ENCODE data around the gene SNED1.
"Not testable (repeated sequence)": the region's sequence is repeated elsewhere in the genome, so short reads cannot be mapped to it uniquely, and the experiment has no call there.

The SNED1 gene

DNA sequence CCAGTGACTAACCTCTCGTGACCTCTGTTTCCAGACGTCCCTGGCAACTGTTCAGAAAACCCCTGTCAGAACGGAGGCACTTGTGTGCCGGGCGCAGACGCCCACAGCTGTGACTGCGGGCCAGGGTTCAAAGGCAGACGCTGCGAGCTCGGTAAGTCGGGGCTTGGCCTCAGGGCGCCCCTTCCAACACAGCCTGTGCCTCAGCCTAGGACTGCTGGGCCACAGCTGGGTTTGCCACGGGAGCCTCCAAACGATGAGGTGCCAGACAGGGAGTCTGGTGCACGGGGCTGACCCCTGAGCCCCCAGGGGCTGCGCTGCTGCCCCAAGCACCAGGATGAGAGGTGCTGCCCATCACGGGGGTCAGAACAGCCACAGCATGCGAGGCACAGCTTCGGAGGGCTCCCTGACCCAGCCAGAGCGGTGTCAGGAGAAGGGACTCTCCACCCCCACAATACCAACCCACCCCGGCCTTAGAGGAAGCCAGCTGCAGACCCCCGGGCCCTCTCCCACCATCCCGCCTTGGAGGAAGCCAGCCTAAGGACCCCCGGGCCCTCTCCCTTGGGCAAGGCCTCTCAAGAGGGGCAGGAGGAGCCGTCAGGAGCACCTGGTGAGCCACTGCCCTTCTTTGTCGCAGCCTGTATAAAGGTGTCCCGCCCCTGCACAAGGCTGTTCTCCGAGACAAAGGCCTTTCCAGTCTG is 83.4 kb downstream of the SNED1 start:
- no peak for DNase-seq (ENCODE audit: low read depth in 3 of 3, low spot score in 1 of 3)

DNA sequence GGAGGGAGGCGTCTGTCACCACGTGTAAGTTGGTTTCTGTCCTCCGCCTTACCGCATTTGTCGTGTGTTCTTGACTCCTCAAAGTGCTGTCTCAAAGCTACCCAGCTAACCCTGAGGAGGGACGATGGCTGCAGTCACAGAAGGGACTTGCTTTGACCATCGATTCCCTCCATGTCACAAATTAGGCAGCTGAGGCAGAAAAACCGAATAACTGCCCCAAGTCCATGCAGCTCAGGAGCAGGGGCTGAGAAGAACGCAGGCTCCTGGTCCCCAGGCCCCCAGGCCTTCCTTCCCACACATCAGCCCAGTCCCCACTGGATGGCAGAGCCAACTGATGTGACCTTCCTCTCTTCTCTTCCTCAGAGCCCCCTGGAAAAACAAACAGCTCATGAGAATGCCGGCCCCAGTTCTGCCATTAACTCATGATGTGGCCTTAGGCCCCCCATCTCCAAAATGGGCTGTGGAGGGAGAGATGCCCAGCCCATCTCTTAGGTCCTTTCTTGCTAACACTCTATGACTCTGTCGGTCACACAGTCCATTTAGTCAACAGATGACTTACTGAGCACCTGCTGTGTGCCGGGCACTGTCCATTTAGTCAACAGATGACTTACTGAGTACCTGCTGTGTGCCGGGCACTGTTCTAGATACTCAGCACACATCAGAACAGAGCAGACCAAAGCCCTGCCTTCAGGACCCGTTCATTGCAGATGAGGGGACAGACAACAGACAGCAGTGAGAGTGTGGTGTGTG is 84.1 kb downstream of the SNED1 start:
- DNase-seq (ENCODE audit: low read depth in 3 of 3, low spot score in 1 of 3): no peak

DNA sequence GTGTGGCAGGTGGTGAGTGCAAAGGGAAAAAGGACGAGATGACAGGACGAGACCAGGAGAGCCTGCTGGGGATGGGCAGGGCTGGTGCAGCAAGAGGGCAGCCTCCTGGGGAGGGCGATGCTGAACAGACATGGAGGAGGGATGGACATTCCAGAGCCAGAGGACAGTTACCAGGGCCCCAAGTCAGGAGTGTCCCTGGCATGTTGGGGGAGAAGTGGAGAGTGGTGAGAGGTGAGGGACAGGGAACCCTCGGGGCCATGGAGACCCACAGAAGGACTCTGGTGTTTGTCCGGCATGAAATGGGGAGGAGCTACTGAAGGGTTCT is 84.6 kb downstream of the SNED1 start:
- DNase-seq (ENCODE audit: low read depth in 3 of 3, low spot score in 1 of 3): no peak

GRCh38 chr2:241084856-241085444 is 86.5 kb downstream of the SNED1 start:
- no peak for DNase-seq (ENCODE audit: low read depth in 3 of 3, low spot score in 1 of 3)

- no peak for DNase-seq (ENCODE audit: low read depth in 3 of 3, low spot score in 1 of 3)
Measured at GRCh38 chr2:241087420-241088268, 89.2 kb downstream of the SNED1 start.

DNA sequence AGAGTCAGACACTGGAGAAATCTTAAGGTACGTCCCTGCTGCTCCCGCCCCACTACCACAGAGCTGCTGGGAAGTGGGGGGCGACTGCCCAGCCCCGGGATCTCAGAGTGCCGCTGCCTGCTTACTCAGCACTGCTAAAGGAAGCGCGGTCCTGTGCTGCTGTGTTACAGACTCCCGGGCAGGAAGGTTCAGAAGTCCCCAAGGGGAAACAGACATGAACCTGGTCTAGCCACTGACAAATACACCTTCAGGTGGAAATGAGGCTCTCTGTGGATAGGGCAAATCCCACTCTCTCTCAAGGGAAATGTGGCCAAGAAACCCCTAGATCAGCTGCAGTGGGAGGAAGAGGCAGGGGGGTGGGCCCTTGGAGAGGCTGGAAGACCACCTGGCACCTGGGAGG is 90.0 kb downstream of the SNED1 start:
- DNase-seq (ENCODE audit: low read depth in 3 of 3, low spot score in 1 of 3): no peak

DNA sequence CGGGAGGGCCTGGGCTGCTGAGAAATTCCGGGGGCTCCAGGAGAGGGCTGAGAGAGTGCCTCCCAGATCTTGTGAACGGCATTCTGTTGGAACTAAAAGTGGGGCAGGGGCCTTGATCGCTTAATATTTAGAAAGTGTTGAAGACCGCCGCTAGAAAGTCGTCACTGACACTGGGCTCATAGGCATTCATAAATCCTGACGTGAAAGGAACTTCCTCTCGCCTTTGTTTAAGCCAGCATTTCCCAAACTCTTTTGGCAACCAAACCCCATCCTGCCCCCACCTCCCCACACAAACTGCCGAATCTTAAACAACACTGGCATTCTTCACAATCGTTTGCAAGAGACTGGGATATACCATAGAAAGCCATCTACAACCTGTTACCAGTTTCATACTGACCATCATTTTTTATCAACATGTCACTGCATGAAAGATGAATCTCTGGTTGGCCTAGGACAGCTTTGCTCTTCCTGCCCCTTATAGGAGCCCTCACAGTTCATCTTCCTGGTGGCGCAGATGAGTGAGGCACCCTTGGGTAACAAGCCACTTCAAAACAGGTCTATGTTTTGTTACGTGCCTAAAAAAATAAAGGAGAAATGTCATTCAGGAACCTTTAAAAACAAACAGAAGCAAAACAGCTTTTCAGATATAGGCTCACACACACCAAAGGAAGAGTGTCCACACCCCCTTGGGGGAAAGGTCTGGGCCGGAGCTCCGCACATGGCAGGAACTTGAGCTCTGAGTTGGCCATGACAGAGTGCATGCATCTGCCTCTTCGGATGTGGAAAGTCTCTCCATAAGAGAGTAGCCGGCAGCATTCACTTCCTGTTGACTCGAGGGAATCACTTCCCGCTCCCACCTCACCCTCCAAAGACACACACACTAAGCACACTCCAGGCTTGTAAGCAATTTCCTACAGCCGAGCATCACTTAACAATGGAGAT is 90.6 kb downstream of the SNED1 start:
- DNase-seq (ENCODE audit: low read depth in 3 of 3, low spot score in 1 of 3): no peak

GRCh38 chr2:241091201-241091600 is 92.8 kb downstream of the SNED1 start:
- DNase-seq (ENCODE audit: low read depth in 3 of 3, low spot score in 1 of 3): no peak

- DNase-seq (ENCODE audit: low read depth in 3 of 3, low spot score in 1 of 3): no peak
Measured at GRCh38 chr2:241091734-241092445, 93.5 kb downstream of the SNED1 start.

DNA sequence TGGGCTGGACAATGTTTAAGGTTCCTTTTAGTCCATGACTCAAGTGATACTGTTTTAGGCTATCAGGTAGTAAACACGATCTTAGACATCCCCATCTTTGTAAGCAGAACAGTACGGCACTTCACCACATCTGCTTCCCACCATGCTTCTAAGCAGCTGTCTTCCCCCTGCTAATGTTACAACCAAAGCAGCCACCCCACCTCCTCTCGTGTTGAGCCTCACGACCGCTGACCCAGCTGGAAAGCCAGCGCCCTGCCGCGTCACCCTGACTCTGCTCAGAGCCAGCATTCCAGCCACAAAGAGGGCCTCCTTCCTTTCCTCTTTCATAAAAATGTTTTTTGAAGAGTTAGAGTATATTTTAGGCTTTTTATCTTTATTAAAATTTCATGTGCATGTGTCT is 94.3 kb downstream of the SNED1 start:
- DNase-seq (ENCODE audit: low read depth in 3 of 3, low spot score in 1 of 3): no peak

GRCh38 chr2:241093133-241093781 is 94.8 kb downstream of the SNED1 start:
- not testable (repeated sequence) for DNase-seq (ENCODE audit: low read depth in 3 of 3, low spot score in 1 of 3)

- no peak for DNase-seq (ENCODE audit: low read depth in 3 of 3, low spot score in 1 of 3)
Measured at GRCh38 chr2:241094172-241094571, 95.8 kb downstream of the SNED1 start.

GRCh38 chr2:241094924-241095420 is 96.6 kb downstream of the SNED1 start:
- DNase-seq (ENCODE audit: low read depth in 3 of 3, low spot score in 1 of 3): no peak

- DNase-seq (ENCODE audit: low read depth in 3 of 3, low spot score in 1 of 3): no peak
Measured at GRCh38 chr2:241095594-241096290, 97.3 kb downstream of the SNED1 start.

- no peak for DNase-seq (ENCODE audit: low read depth in 3 of 3, low spot score in 1 of 3)
Measured at GRCh38 chr2:241096979-241097378, 98.6 kb downstream of the SNED1 start.

- DNase-seq (ENCODE audit: low read depth in 3 of 3, low spot score in 1 of 3): no peak
Measured at GRCh38 chr2:241099246-241099645, 100.8 kb downstream of the SNED1 start.

DNA sequence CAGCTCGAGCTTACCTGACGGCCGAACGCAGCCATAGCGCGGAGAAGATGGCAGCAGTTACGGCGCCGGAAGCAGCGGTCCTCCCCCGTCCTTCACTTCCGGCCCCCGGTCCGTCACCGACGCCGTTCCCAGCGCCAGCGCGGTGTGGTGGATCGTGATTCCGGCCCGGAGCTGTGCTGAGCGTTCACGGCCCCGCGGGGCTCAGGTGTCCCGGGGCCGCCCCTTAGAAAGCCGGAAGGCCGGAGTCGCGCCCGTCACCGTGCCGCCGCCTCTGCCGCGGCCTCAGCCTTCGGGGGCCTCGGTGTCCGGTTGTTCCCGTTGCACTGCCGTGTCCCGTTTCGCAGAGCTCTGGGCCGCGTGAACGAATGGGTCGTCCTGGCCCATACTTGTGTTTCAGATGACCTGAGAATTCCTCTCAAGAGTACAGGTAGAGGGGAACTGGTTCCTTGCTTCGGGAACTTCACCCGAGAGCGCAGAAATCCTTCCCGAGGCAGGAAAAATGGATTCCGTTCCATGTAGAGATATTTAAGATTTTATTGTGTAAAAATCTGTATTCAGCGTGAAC is 103.9 kb downstream of the SNED1 start, which contains the start of gene MTERF4:
Gene MTERF4 (minus strand): TSS at position 49 of the 565 bp plus-strand sequence. CDS start 14 bp downstream, at position 35.
- DNase-seq (ENCODE audit: low read depth in 3 of 3, low spot score in 1 of 3): peak; percentile 61 to 84 (median 77)

DNA sequence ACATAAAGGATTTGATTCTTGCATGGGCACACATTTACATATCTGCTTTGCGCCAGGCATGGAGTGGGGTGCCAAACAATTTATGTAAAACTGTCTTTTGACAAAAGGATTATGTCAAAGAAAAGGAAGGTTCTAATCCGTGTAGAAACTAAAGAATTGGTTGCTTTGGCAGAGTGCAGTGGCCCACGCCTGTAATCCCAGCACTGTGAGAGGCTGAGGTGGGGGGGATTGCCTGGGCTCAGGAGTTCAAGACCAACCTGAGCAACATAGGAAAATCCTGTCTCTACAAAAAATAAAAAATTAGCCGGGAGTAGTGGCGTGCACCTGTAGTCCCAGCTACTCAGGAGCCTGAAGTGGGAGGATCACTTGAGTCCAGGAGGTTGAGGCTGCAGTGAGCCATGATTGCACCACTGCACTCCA is 104.8 kb downstream of the SNED1 start:
- DNase-seq (ENCODE audit: low read depth in 3 of 3, low spot score in 1 of 3): no peak

All from stimulated activated CD4-positive, alpha-beta T cell treated with anti-CD3 and anti-CD28 coated beads, TNF-alpha, amount 100 ng/mL, for 1 hour (primary cell).